C1 segment of cervical spinal cord (tissue), 14 donors: ENCODE measurements around the gene LRRC43.

ENCODE experiments used
- DNase-seq, 14 donors: peaks; one replicate each; lab custom pipeline; 2025; lab: John Stamatoyannopoulos, UW

The LRRC43 gene

GRCh38 chr12:122182887-122183587 is at the start of gene LRRC43:
TSS of gene LRRC43 (plus strand) at chr12:122183123. CDS start at chr12:122183145, 22 bp downstream.
- peak in 3 of 14 donors; percentile 7 to 44 (median 18) for DNase-seq

GRCh38 chr12:122133192-122133950 is 49.6 kb upstream of the LRRC43 start:
- no peak for DNase-seq

GRCh38 chr12:122135437-122136031 is 47.4 kb upstream of the LRRC43 start:
- DNase-seq: no peak

- no peak for DNase-seq
These were observed 45.7 kb upstream of the LRRC43 start for GRCh38 chr12:122137229-122137628.

GRCh38 chr12:122137681-122138080 is 45.2 kb upstream of the LRRC43 start:
- DNase-seq: no peak

GRCh38 chr12:122138181-122138580 is 44.7 kb upstream of the LRRC43 start:
- peak in 1 of 14 donors; percentile 31 for DNase-seq

- peak in 2 of 14 donors; percentile 14 to 31 for DNase-seq
These were observed 44.3 kb upstream of the LRRC43 start for GRCh38 chr12:122138616-122139015.

GRCh38 chr12:122139266-122139665 is 43.7 kb upstream of the LRRC43 start:
- peak in 1 of 14 donors; percentile 29 for DNase-seq

GRCh38 chr12:122139941-122140340 is 43.0 kb upstream of the LRRC43 start:
- DNase-seq: no peak

GRCh38 chr12:122140467-122141257 is 42.3 kb upstream of the LRRC43 start:
- no peak for DNase-seq

- no peak for DNase-seq
These were observed 40.8 kb upstream of the LRRC43 start for GRCh38 chr12:122141911-122142725.

GRCh38 chr12:122142857-122143256 is 40.1 kb upstream of the LRRC43 start:
- no peak for DNase-seq

- no peak for DNase-seq
These were observed 38.0 kb upstream of the LRRC43 start for GRCh38 chr12:122144885-122145284.

GRCh38 chr12:122145505-122146330 is 37.2 kb upstream of the LRRC43 start:
- DNase-seq: no peak

GRCh38 chr12:122147514-122148290 is 35.2 kb upstream of the LRRC43 start:
- DNase-seq: no peak

GRCh38 chr12:122148657-122149056 is 34.3 kb upstream of the LRRC43 start:
- no peak for DNase-seq

GRCh38 chr12:122150127-122150681 is 32.7 kb upstream of the LRRC43 start:
- DNase-seq: no peak

- no peak for DNase-seq
These were observed 30.2 kb upstream of the LRRC43 start for GRCh38 chr12:122152754-122153153.

- no peak for DNase-seq
These were observed 27.2 kb upstream of the LRRC43 start for GRCh38 chr12:122155705-122156104.
